Lower leg skin (tissue), 3 donors: Measurements from ENCODE around the gene DTX1.

Experiments
- CTCF ChIP-seq, 3 donors: fragments of 450-650 bp; IDR thresholded peaks; one replicate each; pipeline ENCODE4 v1.5.1; 2016; ENCODE audit warnings: antibody characterized with exemption in 3 of 3, mild to moderate bottlenecking in 3 of 3, moderate library complexity in 2 of 3
- POLR2A ChIP-seq, 2 donors: fragments of 450-650 bp; IDR thresholded peaks; one replicate each; pipeline ENCODE4 v1.6.1; 2016 to 2017; ENCODE audit warnings: antibody characterized with exemption in 2 of 2, mild to moderate bottlenecking in 1 of 2, moderate library complexity in 1 of 2

- no peak for TF ChIP-seq CTCF (IDR thresholded peaks at IDR 0.05)
- TF ChIP-seq POLR2A (IDR thresholded peaks at IDR 0.05), result no peak
Measured at GRCh38 chr12:113114447-113115178, 58.1 kb downstream of the DTX1 start.
